ENCODE data around the gene ALDH1B1.
A peak's percentile ranks its signal among the peaks of the same experiment; 100 is the strongest.

ALDH1B1 gene

DNA sequence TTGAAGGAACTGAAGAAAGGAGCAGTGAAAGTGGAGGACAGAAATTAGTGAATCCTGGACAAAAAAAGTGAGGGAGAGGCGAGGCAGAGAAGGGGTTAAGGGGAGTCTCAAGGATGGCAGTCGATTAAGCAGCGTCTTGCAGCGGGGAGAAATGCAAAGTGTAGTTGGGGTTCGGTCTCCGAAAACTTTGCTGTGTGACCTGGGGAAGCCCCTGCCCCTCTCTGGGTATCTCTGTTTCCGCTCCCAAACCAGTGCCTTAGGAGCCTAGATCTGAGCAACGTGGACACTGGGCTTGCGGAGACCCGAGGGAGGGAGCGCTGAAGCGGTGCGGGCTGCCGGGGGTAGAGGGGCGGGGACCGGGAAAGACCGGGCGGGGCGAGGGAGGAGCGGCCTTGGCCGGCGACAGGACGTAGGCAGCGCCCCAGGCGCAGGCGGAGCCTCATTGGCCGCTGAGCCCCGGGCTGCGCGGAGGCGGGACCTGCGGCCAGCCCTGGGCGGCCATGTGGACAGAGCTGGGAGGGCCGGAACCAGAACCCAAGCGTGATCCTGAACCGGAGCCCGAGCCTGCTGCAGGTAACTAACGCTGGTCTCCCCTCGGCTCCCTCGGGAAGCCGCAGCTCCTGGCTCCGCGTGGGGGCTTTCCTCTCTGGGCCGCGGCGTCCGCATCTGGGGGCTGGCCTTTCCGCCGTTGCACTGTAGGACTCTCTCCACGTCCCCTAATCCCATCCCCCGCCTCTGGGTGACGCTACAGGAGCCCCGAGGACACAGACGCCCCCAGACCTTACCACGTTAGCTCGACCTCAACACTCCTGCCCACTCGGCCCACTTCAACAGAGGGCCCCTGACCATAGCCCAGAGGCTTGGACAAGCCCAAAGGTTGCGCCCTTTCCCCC lies at the start of gene ALDH1B1:
Gene ALDH1B1 (plus strand): TSS at position 468 of the 893 bp plus-strand sequence. CDS start 3,047 bp downstream, outside the sequence.
- DNase-seq (ENCODE audit: low read depth in 3 of 3), result peak; percentile 41 to 79 (median 48)

DNA sequence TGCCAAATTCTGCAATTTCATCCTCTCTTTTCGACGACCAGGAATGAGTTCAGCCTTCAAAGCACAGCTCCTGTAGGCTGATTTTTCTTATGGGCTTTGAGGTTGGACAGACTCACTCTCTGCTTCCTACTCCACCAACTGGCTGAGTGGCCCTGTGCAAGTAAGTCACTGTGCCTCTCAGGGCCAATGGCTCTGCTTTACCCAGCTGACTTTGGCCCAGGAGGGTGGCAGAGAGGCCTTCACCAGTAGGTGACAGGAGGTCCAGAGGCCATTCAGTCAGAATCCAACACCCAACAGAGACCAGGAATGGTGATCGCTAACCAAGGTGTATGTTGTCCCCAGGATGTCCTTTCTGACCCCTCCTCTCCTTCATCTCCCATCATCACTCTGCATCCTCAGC lies 49.5 kb upstream of the ALDH1B1 start:
- no peak for DNase-seq (ENCODE audit: low read depth in 3 of 3)

DNA sequence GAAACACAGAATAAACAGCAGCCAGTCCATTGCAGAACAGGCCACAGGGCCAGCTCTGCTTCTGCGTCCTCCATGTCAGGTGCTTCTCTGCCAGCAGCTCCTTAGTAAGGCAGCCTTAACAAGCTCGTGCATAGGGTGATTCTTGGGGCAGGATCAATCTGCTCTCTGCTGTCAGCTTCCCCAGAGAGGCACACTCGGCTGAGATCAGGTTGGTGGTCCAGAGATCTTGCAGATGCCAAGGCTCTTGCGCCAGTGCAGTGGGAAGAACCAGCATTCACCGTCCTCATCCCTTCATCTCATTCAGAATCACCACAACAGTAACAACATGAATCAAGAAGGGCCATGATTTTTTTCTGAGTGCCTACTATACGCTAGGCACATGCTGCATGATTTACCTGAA lies 49.0 kb upstream of the ALDH1B1 start:
- no peak for DNase-seq (ENCODE audit: low read depth in 3 of 3)

DNA sequence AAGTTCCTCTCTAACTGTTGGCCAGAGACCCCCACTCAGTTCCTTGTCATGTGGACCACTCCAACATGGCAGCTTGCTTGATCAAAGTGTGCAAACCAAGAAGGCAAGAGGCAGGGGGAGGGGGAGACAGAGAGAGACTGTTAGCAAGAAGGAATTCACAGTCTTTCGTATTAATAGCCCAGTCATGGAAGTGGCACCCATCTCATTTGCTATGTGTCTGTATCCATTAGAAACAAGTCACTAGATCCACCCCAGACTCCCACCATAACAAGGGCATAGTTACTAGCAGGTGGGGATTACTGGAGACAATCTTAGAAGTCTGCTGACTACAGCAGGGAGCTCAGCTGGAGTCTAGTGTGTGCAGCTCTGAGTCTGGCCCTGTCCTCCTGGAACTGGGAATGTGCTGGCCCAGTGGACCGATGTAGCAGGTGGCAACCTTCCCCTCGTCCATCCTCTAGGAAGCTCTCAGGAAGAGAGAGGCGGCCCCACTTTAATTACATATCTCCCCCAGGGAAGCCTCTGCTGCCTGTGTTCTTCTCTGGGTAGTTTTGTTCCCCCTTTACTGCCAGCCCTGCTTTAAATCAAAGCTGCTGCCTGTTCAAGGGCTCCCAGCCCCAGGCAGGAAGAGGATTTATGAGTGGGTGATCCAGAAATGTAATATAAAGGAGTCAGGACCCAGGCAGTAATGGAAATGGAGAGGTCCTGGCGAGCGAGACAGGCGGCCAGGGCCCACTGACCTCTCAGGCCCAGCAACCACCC lies 47.8 kb upstream of the ALDH1B1 start:
- DNase-seq (ENCODE audit: low read depth in 3 of 3), result no peak

DNA sequence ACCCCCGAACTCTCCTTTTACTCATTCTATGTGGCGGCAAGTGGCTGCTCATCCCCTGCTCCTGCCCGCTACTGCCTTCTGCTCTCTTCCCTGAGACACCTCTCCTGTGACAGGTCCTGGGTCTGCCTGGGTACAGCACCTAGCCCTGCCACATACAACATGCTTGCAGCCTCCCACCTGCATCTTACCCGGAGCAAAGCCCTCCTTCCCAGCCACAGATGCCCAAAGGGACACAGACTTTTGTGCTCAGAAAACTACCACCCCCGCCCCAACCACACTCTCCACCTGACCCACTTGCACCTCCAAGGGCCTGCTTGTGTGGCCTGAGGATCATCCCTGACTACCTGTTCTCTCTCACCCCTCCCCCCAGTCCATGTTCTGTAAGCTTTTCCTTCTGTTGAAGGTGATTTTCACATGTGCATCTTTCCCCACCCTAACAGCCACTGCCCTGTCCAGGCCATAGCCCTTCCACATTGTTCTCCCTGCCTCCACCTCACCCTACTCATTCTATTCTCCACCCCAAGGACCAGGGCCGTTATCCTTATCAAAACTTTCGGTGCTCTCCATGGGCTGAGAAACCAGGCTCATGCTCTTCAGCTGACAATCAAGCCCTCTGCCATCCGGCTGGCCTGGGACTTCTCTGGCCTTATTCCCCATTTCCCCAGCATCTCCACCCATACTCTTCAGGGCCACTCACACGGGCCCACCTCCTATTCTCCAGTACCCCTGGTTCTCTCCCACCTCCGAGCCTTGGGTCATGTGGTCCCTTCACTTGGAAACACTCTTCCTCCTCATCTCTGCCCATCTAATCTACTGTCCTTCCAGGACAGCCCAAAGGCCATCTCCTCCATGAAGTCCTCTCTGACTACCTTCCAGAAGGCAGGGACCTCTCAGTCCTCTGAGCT lies 46.4 kb upstream of the ALDH1B1 start:
- DNase-seq (ENCODE audit: low read depth in 3 of 3), result no peak

DNA sequence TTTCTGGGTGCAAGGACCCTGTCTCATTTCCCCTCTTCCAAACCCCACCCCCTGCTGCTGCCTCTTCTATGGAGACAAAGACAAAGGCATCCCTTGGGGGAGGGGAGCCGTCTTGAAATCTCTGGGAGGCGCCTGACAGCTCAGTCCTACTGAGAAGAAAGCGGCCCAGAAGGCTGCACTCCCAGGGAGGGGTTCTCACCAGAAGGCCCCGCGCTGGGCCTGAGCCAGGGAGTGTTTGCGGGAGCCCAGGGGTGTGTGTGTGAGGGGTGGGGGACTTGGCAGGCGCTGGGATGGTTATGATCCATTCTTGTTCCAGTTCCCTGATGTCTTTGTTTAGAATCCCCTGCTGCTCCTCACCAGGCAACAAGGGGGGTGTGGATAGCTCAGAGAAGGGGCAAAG lies 45.7 kb upstream of the ALDH1B1 start:
- no peak for DNase-seq (ENCODE audit: low read depth in 3 of 3)

DNA sequence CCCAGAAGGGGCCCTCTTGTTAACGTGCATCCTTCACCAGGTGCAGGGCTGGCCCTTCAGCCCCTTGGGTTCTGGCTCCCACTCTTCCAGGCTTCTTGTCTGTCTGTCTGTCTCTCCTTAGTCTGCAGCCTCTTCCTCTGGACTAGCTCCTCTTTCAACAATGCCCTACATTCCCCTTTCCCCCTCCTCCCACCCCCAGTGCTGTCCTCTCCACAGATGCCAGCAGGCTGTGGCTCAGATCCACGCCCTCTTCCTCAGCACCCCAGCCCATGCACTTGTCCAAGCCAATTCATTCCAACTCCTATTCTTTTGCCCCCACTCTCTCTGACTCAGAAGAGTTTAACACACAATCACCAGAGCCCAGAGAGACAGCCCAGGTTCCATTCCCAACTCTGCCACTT lies 45.2 kb upstream of the ALDH1B1 start:
- no peak for DNase-seq (ENCODE audit: low read depth in 3 of 3)

DNA sequence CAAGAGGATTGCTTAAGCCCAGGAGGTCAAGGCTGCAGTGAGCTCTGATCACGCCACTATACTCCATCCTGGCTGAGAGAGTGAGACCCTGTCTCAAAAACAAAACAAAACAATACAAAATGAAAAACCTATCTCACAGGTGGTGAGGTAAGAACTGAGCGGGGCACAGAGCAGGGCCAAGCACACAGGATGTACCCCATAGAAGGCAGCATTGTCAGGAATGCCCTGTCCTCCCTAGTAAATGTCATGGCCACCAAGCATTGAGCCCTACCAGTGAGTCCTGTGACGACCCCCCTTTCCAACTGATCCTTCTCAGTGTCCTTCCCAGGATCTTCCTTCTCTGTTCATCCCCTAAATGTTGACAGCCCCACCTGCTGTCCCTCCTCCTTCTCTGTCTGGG lies 44.6 kb upstream of the ALDH1B1 start:
- DNase-seq (ENCODE audit: low read depth in 3 of 3), result no peak

DNA sequence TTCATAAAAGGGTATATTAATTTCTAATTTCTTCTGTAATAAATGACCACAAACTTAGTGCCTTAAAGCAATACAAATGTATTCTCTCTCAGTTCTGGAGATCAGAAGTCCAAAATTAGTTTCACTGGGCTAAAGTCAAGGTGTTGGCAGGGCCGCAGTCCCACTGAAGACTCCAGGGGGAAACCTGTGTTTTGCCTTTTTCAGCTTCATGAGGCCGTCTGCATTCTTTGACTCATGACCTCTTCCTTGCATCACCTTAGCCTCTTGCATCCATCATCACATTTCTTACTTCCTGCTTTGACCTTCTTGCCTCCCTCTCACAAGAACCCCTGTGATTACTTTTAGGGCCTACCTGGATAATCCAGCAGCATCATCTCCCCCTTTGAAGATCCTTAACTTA lies 42.0 kb upstream of the ALDH1B1 start:
- no peak for DNase-seq (ENCODE audit: low read depth in 3 of 3)

DNA sequence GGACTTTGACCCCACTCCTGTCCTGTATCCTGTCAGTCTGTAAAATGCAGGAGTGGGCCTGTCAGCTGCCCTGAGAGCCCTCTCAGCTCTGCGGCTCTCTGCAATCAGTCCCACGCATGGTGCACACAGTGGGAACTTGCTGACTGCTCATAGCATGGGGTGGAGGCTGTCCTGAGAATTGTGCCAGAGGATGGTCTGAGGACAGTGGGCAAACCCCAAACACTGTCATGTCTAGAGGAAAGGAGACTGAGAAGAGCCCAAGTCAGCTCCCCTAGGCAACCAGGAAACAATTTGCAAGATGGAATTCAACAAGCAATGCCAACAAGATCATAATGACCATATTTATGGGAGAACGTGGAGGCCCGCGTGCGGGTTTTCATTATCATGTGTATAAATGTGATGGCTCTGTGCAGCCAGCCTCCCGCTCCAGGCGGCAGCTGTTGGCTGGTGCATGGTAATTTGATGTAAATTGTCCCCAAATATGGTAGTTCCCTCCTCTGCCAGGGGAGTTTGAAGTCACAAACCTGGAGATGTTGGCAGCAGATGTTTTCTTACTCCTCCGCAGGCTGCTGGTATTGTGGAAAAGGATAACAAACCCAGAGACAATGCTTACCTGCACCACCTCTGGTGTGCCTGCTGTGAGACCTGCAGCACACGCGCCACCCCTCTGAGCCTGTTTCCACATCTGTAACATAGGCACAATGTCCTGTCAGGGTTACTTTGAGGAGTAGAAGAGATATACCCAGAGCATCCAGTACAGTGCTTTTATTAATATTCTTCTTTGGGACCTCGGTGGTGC lies 39.8 kb upstream of the ALDH1B1 start:
- no peak for DNase-seq (ENCODE audit: low read depth in 3 of 3)

DNA sequence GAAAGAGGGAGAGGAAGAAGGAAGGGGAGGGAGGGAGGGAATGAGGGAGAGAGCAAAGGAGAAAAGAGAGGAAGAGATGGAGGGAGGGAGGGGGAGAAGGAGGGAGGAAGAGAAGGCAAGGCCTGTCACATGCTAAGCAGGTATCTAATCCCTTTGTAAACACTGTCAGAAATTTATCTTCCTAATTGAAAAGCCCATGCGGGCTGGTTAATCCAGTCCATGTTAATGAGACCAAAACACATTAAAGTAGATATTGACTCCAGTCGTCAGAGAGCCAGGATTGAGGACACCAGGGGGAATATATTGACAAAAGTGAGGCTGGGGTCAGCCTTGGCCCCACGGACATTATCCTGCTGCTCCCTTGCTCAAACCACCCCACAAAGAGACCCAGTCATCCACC lies 37.4 kb upstream of the ALDH1B1 start:
- DNase-seq (ENCODE audit: low read depth in 3 of 3), result no peak

DNA sequence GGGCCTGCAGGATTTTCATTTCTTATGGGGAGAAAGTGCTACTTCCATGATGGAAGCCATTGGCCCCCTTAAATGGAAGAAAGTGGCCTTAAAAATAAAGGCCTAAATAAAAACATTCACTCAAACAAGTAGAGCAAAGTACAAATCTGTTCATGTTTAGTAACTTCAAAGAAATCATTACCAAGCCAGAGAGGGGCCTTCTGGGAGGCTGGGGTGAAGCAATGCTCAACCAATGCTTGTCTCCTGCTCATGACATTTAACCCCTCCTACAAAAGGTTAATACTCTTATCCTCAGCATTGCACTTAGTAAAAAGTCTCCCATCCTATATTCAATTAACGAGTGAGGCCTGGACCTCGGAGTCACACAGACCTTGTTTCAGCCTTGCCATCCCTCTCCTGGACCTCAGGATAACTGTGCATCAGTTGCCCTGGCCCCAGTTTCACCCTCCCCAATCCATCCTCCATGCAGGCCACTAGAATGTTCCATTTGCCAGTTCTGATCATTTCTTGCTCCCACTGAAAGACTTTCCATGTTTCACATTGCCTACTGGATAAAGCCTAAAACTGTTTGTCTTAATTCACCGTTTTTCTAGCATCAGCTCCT lies 36.9 kb upstream of the ALDH1B1 start:
- DNase-seq (ENCODE audit: low read depth in 3 of 3), result no peak

DNA sequence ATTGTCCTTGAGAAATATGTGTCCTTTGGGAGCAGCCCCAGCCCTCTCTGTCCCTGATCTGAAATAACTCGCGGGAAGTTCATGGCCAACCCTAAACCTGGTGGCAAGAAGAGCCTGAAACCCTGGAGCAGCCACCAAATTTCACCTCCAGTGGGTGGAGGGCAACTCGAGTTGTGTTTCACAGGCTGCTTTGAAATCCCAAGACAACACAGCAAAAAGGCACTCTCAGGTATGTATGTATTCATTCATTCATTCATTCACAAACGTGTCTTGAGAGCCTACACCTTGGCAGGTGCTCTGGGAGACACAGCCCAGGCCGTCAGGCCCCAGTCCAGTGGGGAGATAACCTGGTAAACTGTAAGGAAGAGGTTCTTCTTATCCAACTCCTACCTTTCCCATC lies 35.7 kb upstream of the ALDH1B1 start:
- no peak for DNase-seq (ENCODE audit: low read depth in 3 of 3)

DNA sequence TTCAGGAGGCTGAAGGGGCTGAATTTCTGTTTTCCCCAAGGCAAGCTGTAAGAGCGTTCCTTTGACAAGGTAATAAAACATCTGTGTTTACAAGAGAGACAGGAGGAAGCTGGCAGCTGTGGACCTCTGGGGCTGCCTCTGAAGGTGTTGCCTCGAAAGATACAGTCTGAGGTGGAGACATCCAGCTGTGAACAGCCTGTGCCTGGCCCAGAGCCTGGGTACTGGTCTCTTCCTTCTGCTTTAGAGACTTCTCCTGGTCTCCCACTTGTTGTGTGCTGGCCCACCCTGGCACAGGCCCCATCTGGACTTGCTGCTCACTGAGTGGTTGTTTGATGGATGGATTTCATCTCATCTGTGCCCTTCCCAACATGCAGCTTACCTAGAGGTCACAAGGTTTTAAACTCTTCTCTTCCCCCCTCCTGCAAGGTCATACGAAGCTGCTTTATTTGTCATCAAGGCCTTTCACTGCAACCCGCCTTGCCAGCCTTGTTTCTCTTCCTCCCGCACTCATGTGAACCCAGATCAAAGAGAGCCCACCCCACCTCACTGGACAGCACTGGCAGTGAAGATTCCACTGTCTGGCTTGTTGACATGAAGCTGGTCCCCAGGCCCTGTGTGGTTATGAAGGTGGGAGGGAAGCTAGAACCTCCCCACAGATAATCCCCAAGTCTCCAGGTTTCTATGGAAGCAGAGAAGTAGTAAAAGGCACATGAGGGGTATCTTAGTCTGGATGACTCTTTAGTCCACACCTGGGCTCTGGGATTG lies 35.0 kb upstream of the ALDH1B1 start:
- no peak for DNase-seq (ENCODE audit: low read depth in 3 of 3)

DNA sequence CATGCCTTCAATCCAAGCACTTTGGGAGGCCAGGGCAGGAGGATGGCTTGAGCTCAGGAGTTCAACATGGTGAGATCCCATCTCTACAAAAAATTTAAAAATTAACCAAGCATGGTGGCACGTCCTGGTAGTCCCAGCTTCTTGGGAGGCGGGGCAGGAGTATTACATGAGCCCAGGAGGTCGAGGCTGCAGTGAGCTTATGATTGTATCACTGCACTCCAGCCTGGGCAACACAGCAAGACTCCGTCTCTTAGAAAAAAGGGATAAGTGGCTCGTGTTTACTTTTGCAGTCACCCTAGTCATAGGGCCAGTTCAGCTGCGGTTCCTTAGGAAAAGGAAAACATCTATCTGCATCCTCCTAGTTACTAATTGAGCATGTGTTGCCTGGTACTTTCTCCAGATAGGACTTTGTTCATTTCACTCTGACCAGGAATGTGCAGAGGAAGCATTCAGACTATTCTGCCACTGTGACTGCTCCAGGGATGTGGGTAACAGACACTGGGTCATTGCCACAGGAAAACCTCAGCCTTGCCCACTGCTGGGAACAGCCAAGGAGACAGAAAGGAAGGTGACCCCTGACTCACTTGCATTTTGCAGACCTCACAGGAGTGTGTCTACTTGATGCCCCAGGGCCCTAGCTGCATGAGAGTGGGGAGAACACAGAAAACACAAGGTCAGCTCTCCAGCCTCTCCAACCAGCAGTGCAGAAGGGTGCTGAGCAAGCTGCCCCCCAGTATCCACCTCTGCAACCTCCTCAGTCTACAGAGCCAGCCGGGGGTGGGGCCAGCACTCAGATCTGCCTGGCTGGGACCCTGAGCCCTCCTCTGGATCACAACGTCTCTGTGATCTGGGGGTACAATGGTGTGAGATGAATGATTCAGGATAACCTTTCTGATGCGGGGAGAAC lies 33.9 kb upstream of the ALDH1B1 start:
- DNase-seq (ENCODE audit: low read depth in 3 of 3), result no peak

DNA sequence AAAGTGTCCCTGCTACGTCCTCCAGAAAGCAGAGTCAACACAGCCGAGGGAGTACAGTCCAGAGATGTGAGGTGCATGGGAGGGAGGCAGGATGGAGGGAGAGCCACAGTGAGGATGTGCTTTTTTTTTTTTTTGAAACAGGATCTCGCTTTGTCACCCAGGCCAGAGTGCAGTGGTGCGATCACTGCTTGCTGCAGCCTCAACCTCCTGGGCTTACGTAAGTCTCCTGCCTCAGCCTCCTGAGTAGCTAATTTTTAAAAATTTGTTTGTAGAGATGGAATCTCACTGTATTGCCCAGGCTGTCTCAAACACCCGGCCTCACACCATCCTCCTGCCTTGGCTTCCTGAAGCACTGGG lies 33.2 kb upstream of the ALDH1B1 start:
- DNase-seq (ENCODE audit: low read depth in 3 of 3), result no peak

DNA sequence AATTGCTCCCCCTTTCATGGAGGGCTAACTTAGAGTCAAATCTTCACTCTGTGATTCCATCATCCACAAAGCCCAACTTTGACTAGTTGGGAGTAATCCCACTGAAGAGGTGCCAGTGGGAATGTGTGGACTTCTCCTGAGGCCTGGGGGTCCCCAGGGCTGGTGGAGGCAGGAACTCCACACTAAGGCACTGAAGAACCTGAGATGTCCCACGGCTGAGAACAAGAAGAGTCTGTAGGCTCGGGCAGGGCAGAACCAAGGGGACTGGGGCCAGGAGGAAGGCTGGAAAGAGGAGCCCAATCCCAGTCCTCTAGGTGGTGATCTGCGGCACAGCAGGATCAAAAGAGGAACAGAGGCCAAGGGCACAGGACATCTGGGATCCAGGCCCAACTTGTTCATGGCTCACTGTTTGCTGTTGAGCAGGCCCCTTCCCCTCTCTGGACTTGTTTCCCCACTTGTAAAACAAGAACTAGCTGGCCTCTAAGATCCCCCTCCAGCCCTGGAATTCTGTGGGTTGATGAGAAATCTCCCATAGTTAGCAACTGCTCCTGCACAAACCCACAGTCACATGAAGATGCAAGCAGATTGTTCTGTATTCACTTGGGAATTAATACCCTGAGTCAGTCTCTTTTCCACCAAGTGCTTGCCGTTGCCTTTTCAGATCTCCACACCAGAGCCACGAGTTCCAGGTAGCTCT lies 32.7 kb upstream of the ALDH1B1 start:
- no peak for DNase-seq (ENCODE audit: low read depth in 3 of 3)

DNA sequence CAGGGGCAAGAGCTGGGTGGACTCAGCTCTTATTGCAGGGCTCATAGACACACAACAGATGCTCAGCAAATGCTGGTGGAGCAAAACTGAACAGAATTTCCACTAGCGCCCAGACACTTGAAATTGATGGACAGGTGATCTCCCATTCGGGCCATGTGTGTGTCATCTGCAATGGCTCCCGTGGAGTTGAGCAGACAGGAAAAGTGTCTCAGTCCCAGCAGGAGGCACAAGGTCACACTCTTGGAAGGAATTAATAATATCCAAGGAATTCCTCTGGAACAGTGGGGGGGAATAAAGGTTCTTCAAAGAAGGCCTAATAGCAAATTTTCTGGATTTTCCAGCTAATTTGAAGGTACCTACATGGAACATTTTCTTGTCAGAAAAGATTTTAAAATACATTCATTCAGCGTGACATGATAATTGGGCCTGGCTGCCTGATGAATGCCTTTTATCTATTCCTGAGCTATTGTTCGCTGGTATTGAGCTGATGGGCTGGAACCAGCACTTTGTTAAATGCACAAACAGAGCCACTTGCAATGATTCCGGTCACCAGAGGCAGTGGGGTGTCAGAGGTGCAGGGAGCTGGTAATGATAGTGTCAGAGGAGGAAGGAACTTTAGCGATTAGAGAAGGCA lies 31.5 kb upstream of the ALDH1B1 start:
- DNase-seq (ENCODE audit: low read depth in 3 of 3), result no peak

All from stimulated activated CD4-positive, alpha-beta T cell treated with anti-CD3 and anti-CD28 coated beads, TNF-alpha, amount 100 ng/mL, for 48 hours (primary cell).